ENCODE results near the gene LUC7L.
"Not testable (repeated sequence)": the region's sequence is repeated elsewhere in the genome, so short reads cannot be mapped to it uniquely, and the experiment has no call there.

LUC7L gene

GRCh38 chr16:173211-173854, 55.9 kb downstream of the LUC7L start:
- 19% methylated on average over 11 of the region's 44 CpGs for WGBS
- H2BK12ac ChIP-seq (ENCODE audit: low read length in 2 of 2); H3K9me3 ChIP-seq (ENCODE audit: control insufficient read depth, low read length); H2AFZ ChIP-seq (ENCODE audit: low read depth, low read length); H3K14ac ChIP-seq (ENCODE audit: low read length in 2 of 2); H2AK5ac ChIP-seq (ENCODE audit: low read length, severe bottlenecking); H3K4me2 ChIP-seq (ENCODE audit: low read length, poor library complexity, severe bottlenecking); H3K79me1 ChIP-seq (replicated peaks; ENCODE audit: low read length, poor library complexity, severe bottlenecking); H3K36me3 ChIP-seq (ENCODE audit: control insufficient read depth in 1 of 2, insufficient read depth in 2 of 2, low read depth in 1 of 2, low read length in 2 of 2); H2BK120ac ChIP-seq (ENCODE audit: low read depth, low read length); H4K8ac ChIP-seq (ENCODE audit: low read length); H2BK5ac ChIP-seq (ENCODE audit: low read depth, low read length, poor library complexity, severe bottlenecking); H3K9ac ChIP-seq (ENCODE audit: low read length); H4K91ac ChIP-seq (ENCODE audit: low read length); H3K27ac ChIP-seq (ENCODE audit: low read length, poor library complexity, severe bottlenecking); H3K18ac ChIP-seq (ENCODE audit: low read depth in 1 of 2, low read length in 2 of 2); H2BK15ac ChIP-seq (ENCODE audit: low read depth, poor library complexity, severe bottlenecking); DNase-seq; H3K4me3 ChIP-seq (ENCODE audit: insufficient read depth in 1 of 2, low read depth in 1 of 2, low read length in 2 of 2); H3K4ac ChIP-seq (ENCODE audit: low read depth in 1 of 2, low read length in 2 of 2); H3K23ac ChIP-seq (ENCODE audit: low read length in 2 of 2); H3K4me1 ChIP-seq (ENCODE audit: control insufficient read depth, insufficient read depth, low read depth, low read length): not testable (repeated sequence)
- peaks cover 48 to 53% of the 10 kb centered on the region in 2 experiments for H3K27me3 ChIP-seq (ENCODE audit: control insufficient read depth in 1 of 2, insufficient read depth in 1 of 2, low read length in 2 of 2)

- H2BK12ac ChIP-seq (ENCODE audit: low read length in 2 of 2); H2BK5ac ChIP-seq (ENCODE audit: low read depth, low read length, poor library complexity, severe bottlenecking); H3K23ac ChIP-seq (ENCODE audit: low read length in 2 of 2); H3K36me3 ChIP-seq (ENCODE audit: control insufficient read depth in 1 of 2, insufficient read depth in 2 of 2, low read depth in 1 of 2, low read length in 2 of 2); H2AFZ ChIP-seq (ENCODE audit: low read depth, low read length); H4K8ac ChIP-seq (ENCODE audit: low read length); H2BK120ac ChIP-seq (ENCODE audit: low read depth, low read length); H3K4me1 ChIP-seq (ENCODE audit: control insufficient read depth, insufficient read depth, low read depth, low read length); H3K27ac ChIP-seq (ENCODE audit: low read length, poor library complexity, severe bottlenecking); H3K9ac ChIP-seq (ENCODE audit: low read length); H2BK15ac ChIP-seq (ENCODE audit: low read depth, poor library complexity, severe bottlenecking); DNase-seq; H3K18ac ChIP-seq (ENCODE audit: low read depth in 1 of 2, low read length in 2 of 2); H3K9me3 ChIP-seq (ENCODE audit: control insufficient read depth, low read length); H2AK5ac ChIP-seq (ENCODE audit: low read length, severe bottlenecking); H3K14ac ChIP-seq (ENCODE audit: low read length in 2 of 2); H3K79me1 ChIP-seq (replicated peaks; ENCODE audit: low read length, poor library complexity, severe bottlenecking); H3K4me2 ChIP-seq (ENCODE audit: low read length, poor library complexity, severe bottlenecking); H4K91ac ChIP-seq (ENCODE audit: low read length); H3K4ac ChIP-seq (ENCODE audit: low read depth in 1 of 2, low read length in 2 of 2); H3K4me3 ChIP-seq (ENCODE audit: insufficient read depth in 1 of 2, low read depth in 1 of 2, low read length in 2 of 2): not testable (repeated sequence)
- H3K27me3 ChIP-seq (ENCODE audit: control insufficient read depth in 1 of 2, insufficient read depth in 1 of 2, low read length in 2 of 2), result peaks cover 48 to 53% of the 10 kb centered on the region in 2 experiments
- WGBS, result no CpG with 5 or more reads among the region's 74 CpGs
These were observed 56.8 kb downstream of the LUC7L start, which contains the start of gene HBA2 for GRCh38 chr16:172374-172941. Gene HBA2 (plus strand): TSS chr16:172876. CDS start chr16:172913, 37 bp downstream.

GRCh38 chr16:170788-171187, 58.5 kb downstream of the LUC7L start:
- Histone ChIP-seq H2AK5ac (ENCODE audit: low read length, severe bottlenecking) (no peak overlapping the region), H2BK12ac (ENCODE audit: low read length in 2 of 2) (no peak overlapping the region), H2BK15ac (ENCODE audit: low read depth, poor library complexity, severe bottlenecking) (no peak overlapping the region), H3K18ac (ENCODE audit: low read depth in 1 of 2, low read length in 2 of 2) (no peak overlapping the region), H3K27me3 (ENCODE audit: control insufficient read depth in 1 of 2, insufficient read depth in 1 of 2, low read length in 2 of 2) (peaks cover 58 to 65% of the 10 kb centered on the region in 2 experiments), H3K4me3 (ENCODE audit: insufficient read depth in 1 of 2, low read depth in 1 of 2, low read length in 2 of 2) (no peak overlapping the region), H3K79me1 (replicated peaks; ENCODE audit: low read length, poor library complexity, severe bottlenecking) (no peaks in the 10 kb centered on the region), H2BK120ac (ENCODE audit: low read depth, low read length) (no peak overlapping the region), H3K14ac (ENCODE audit: low read length in 2 of 2) (no peak overlapping the region), H4K8ac (ENCODE audit: low read length) (no peak overlapping the region), H3K23ac (ENCODE audit: low read length in 2 of 2) (no peak overlapping the region), H3K4ac (ENCODE audit: low read depth in 1 of 2, low read length in 2 of 2) (no peak overlapping the region), H3K36me3 (ENCODE audit: control insufficient read depth in 1 of 2, insufficient read depth in 2 of 2, low read depth in 1 of 2, low read length in 2 of 2) (no peaks in the 10 kb centered on the region), H2AFZ (ENCODE audit: low read depth, low read length) (no peak overlapping the region), H3K9me3 (ENCODE audit: control insufficient read depth, low read length) (no peaks in the 10 kb centered on the region), H3K4me2 (ENCODE audit: low read length, poor library complexity, severe bottlenecking) (no peak overlapping the region), H3K9ac (ENCODE audit: low read length) (no peak overlapping the region), H4K91ac (ENCODE audit: low read length) (no peak overlapping the region), H2BK5ac (ENCODE audit: low read depth, low read length, poor library complexity, severe bottlenecking) (no peak overlapping the region), H3K4me1 (ENCODE audit: control insufficient read depth, insufficient read depth, low read depth, low read length) (peaks cover 7% of the 10 kb centered on the region), H3K27ac (ENCODE audit: low read length, poor library complexity, severe bottlenecking) (no peak overlapping the region)
- no peak for DNase-seq
- 33% methylated on average over 1 of the region's 1 CpG for WGBS

- H3K4me3 ChIP-seq (ENCODE audit: insufficient read depth in 1 of 2, low read depth in 1 of 2, low read length in 2 of 2); H3K23ac ChIP-seq (ENCODE audit: low read length in 2 of 2); H3K36me3 ChIP-seq (ENCODE audit: control insufficient read depth in 1 of 2, insufficient read depth in 2 of 2, low read depth in 1 of 2, low read length in 2 of 2); H3K4me2 ChIP-seq (ENCODE audit: low read length, poor library complexity, severe bottlenecking); H3K9ac ChIP-seq (ENCODE audit: low read length); H2BK12ac ChIP-seq (ENCODE audit: low read length in 2 of 2); H3K18ac ChIP-seq (ENCODE audit: low read depth in 1 of 2, low read length in 2 of 2); H2BK5ac ChIP-seq (ENCODE audit: low read depth, low read length, poor library complexity, severe bottlenecking); H2BK15ac ChIP-seq (ENCODE audit: low read depth, poor library complexity, severe bottlenecking); H3K4ac ChIP-seq (ENCODE audit: low read depth in 1 of 2, low read length in 2 of 2); H4K91ac ChIP-seq (ENCODE audit: low read length); H3K27ac ChIP-seq (ENCODE audit: low read length, poor library complexity, severe bottlenecking); H2BK120ac ChIP-seq (ENCODE audit: low read depth, low read length); H3K9me3 ChIP-seq (ENCODE audit: control insufficient read depth, low read length); H4K8ac ChIP-seq (ENCODE audit: low read length); H3K14ac ChIP-seq (ENCODE audit: low read length in 2 of 2); H3K79me1 ChIP-seq (replicated peaks; ENCODE audit: low read length, poor library complexity, severe bottlenecking); H2AFZ ChIP-seq (ENCODE audit: low read depth, low read length); H2AK5ac ChIP-seq (ENCODE audit: low read length, severe bottlenecking): not testable (repeated sequence)
- Histone ChIP-seq H3K27me3 (ENCODE audit: control insufficient read depth in 1 of 2, insufficient read depth in 1 of 2, low read length in 2 of 2) (peaks cover 57 to 65% of the 10 kb centered on the region in 2 experiments), H3K4me1 (ENCODE audit: control insufficient read depth, insufficient read depth, low read depth, low read length) (peaks cover 14% of the 10 kb centered on the region)
- WGBS, result 0% methylated on average over 4 of the region's 5 CpGs
- peak; percentile 33 for DNase-seq
These were observed 59.2 kb downstream of the LUC7L start for GRCh38 chr16:170088-170507.

Measured in mesenchymal stem cell (in vitro differentiated cells and primary cell).